PC-3 (cell line): ENCODE measurements around the gene HSF2. TPM values are rescaled to one million over a fixed set of nuclear protein-coding genes. Genes with fewer than 3 reads are reported as not detected.

Experiments
- ATAC-seq: fragments of 200-7000 bp; cut with Tn5 transposase; 2 replicates; pipeline ENCODE4 v1.9.1; 2020; ENCODE audit warnings: mild to moderate bottlenecking, moderate library complexity
- BruUV-seq: library from RNA; stranded (reverse); fragments of 400-500 nt; replicated peaks from 2 replicates; lab custom pipeline; 2021; lab: Mats Ljungman, UMichigan
- CTCF ChIA-PET: fragments of 300-600 bp; sonication (Branson Sonifier 250); formaldehyde crosslinking; loops from one replicate; lab custom pipeline; 2022; ENCODE audit warnings: antibody characterized with exemption; lab: Charles Lee
- POLR2A ChIA-PET: fragments of 300-600 bp; sonication (Branson Sonifier 250); formaldehyde crosslinking; loops from one replicate; lab custom pipeline; 2022; ENCODE audit warnings: antibody characterized with exemption; ENCODE audit not compliant: unreplicated experiment; lab: Charles Lee
- DNase-seq: peaks from one replicate; pipeline ENCODE4 v3.0.0-alpha.2; 2015
- H2AFZ ChIP-seq: fragments of 300-600 bp; sonication (generic); 2 replicates; pipeline ENCODE4 v1.6.0; 2016; ENCODE audit warnings: antibody characterized with exemption, low read length
- H3F3A ChIP-seq: fragments of 300-600 bp; sonication (generic); one replicate; pipeline ENCODE4 v1.6.0; 2017; ENCODE audit warnings: antibody characterized with exemption, low read length, control low read depth, mild to moderate bottlenecking; ENCODE audit not compliant: unreplicated experiment
- H3K27ac ChIP-seq: fragments of 300-600 bp; sonication (generic); 2 replicates; pipeline ENCODE4 v1.5.1; 2016; ENCODE audit warnings: mild to moderate bottlenecking, low read length
- H3K27me3 ChIP-seq: fragments of 300-600 bp; sonication (generic); 2 replicates; pipeline ENCODE4 v1.6.1; 2016; ENCODE audit warnings: low read length, mixed read lengths
- H3K36me3 ChIP-seq: fragments of 300-600 bp; sonication (generic); 2 replicates; pipeline ENCODE4 v1.6.1; 2016; ENCODE audit warnings: low read depth, mixed run types, low read length, mixed read lengths
- H3K4me1 ChIP-seq: fragments of 300-600 bp; sonication (generic); 2 replicates; pipeline ENCODE4 v1.5.1; 2016; ENCODE audit warnings: low read length; ENCODE audit not compliant: insufficient read depth
- H3K4me2 ChIP-seq: fragments of 300-600 bp; sonication (generic); 2 replicates; pipeline ENCODE4 v1.6.0; 2016; ENCODE audit warnings: low read length
- H3K4me3 ChIP-seq: fragments of 300-600 bp; sonication (generic); 2 replicates; pipeline ENCODE4 v1.5.1; 2016; ENCODE audit warnings: mild to moderate bottlenecking, low read length, mixed read lengths
- H3K79me2 ChIP-seq: fragments of 300-600 bp; sonication (generic); 2 replicates; pipeline ENCODE4 v1.6.1; 2017; ENCODE audit warnings: low read length, mixed read lengths
- H3K9ac ChIP-seq: fragments of 300-600 bp; sonication (generic); 2 replicates; pipeline ENCODE4 v1.6.0; 2016; ENCODE audit warnings: mild to moderate bottlenecking, low read length
- H3K9me2 ChIP-seq: fragments of 300-600 bp; sonication (generic); replicated peaks from 2 replicates; pipeline ENCODE4 v1.6.1; 2016; ENCODE audit warnings: mixed run types, low read length, mixed read lengths
- H3K9me3 ChIP-seq: fragments of 300-600 bp; sonication (generic); 2 replicates; pipeline ENCODE4 v1.6.1; 2016; ENCODE audit warnings: low read length, mixed read lengths
- H4K20me1 ChIP-seq: fragments of 300-600 bp; sonication (generic); 2 replicates; pipeline ENCODE4 v1.6.1; 2016; ENCODE audit warnings: low read length, mixed read lengths
- CTCF ChIP-seq: fragments of 300-600 bp; sonication (generic); conservative IDR thresholded peaks from 2 replicates; pipeline ENCODE4 v1.5.1; 2017; ENCODE audit warnings: antibody characterized with exemption, low read depth, mild to moderate bottlenecking, low read length
- EZH2 ChIP-seq: fragments of 300-600 bp; sonication (generic); IDR thresholded peaks from one replicate; pipeline ENCODE4 v1.6.1; 2017; ENCODE audit warnings: antibody characterized with exemption, mild to moderate bottlenecking, low read length; ENCODE audit not compliant: unreplicated experiment
- EZH2phosphoT487 ChIP-seq: fragments of 300-600 bp; sonication (generic); IDR thresholded peaks from 2 replicates; pipeline ENCODE4 v1.6.1; 2018; ENCODE audit warnings: mild to moderate bottlenecking, antibody characterized with exemption, low read length, borderline replicate concordance
- intact Hi-C: fragments of 100-400 bp; cut with micrococcal nuclease; formaldehyde crosslinking; loops from 2 replicates; pipeline ENCODE4 v1.9.0; 2023
- total RNA-seq: library from RNA; depleted of rRNA; stranded (reverse); fragments of >200 nt; gene quantifications from 2 replicates; pipeline ENCODE4 v1.2.3, GENCODE V29; 2014

HSF2 gene
- total RNA-seq, 1 experiment from 2014 or later = 7.3 TPM

DNA sequence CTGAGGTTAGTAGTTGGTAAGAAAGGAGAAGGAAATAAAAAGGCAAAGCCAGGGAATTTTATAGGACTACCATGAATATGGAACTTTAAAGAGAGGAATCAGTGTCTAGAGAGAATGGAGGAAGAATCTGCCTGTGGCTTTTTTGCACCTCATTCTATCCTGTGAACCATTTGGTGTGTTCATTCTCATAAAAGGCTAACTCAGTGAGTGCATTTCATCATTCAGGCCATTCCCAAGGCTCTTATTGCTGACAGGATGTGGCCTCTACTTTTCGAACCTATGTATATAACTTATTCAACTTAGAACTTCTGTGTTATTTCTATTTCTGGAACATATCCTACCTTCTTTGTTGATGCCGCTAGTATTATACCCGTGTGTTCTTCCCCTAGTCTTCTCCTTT is 27.1 kb downstream of the HSF2 start:
- Histone ChIP-seq H2AFZ (no peak overlapping the region), H3K4me1 (no peaks in the 10 kb centered on the region), H3K9ac (no peak overlapping the region), H3K4me3 (no peak overlapping the region), H4K20me1 (no peaks in the 10 kb centered on the region), H3K9me2 (no peaks in the 10 kb centered on the region), H3K79me2 (no peaks in the 10 kb centered on the region), H3K27ac (no peak overlapping the region), H3F3A (no peaks in the 10 kb centered on the region), H3K36me3 (no peaks in the 10 kb centered on the region; the same call in 1 of the 2 replicates), H3K4me2 (no peak overlapping the region), H3K27me3 (no peaks in the 10 kb centered on the region), H3K9me3 (no peaks in the 10 kb centered on the region)
- CTCF ChIA-PET = interaction anchor here (0.6 kb wide), 1 partner anchor 10 kb away, joined by 4 read pairs; no protein-coding TSS in a partner anchor
- POLR2A ChIA-PET = no interaction called here
- ATAC-seq = no peak
- intact Hi-C loops = no loop called here
- no peak for DNase-seq
- TF ChIP-seq CTCF (no peak), EZH2phosphoT487 (no peak), EZH2 (no peak)
- no TSS peak for BruUV-seq

DNA sequence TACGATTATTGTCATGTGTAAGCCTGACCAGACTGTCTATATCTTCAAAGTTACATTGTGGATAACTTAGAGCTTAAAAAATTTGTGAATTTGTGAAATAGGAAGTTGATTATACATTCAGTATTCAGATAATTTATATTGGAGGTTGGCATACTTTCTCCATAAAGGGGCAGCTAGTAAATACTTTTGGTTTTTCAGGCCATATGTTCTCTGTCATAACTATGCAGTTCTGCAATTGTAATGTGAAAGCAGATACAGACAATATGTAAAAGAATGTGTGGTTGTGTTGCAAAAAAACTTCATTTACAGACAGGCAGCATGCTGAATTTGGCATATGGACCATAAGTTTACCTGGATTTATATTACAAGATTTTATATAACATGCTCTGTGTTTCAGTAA is 29.3 kb downstream of the HSF2 start:
- intact Hi-C loops = no loop called here
- Histone ChIP-seq H4K20me1 (no peaks in the 10 kb centered on the region), H2AFZ (no peak overlapping the region), H3K4me2 (no peak overlapping the region), H3K27me3 (no peaks in the 10 kb centered on the region), H3K9ac (no peak overlapping the region), H3K79me2 (no peaks in the 10 kb centered on the region), H3K9me2 (no peaks in the 10 kb centered on the region), H3F3A (no peaks in the 10 kb centered on the region), H3K27ac (no peak overlapping the region), H3K4me1 (no peaks in the 10 kb centered on the region), H3K4me3 (no peak overlapping the region), H3K36me3 (no peaks in the 10 kb centered on the region; the same call in 1 of the 2 replicates), H3K9me3 (no peaks in the 10 kb centered on the region)
- POLR2A ChIA-PET = no interaction called here
- CTCF ChIA-PET = no interaction called here
- ATAC-seq (no peak), DNase-seq (no peak)
- no TSS peak for BruUV-seq
- TF ChIP-seq EZH2phosphoT487 = no peak
- TF ChIP-seq EZH2 = no peak
- no peak for TF ChIP-seq CTCF

DNA sequence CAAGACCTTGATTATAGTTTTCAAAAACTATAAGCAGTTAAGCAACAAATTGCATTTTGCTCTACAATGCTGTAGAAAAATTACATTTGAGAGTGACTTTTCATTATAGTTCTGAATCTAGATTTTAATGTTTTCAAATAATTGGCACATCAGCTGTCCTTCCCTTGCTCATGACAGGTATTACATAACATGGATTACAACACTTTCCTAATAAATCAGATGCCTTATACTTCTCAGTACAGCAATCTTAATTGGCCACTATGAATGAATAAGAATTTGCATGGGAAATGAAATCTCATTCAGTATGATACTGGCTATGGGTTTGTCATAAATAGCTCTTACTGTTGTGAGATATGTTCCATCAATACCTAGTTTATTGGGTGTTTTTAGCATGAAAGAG is 29.9 kb downstream of the HSF2 start:
- Histone ChIP-seq H3K9me2 (no peaks in the 10 kb centered on the region), H3K4me3 (no peak overlapping the region), H3K27ac (no peak overlapping the region), H3F3A (no peaks in the 10 kb centered on the region), H4K20me1 (no peaks in the 10 kb centered on the region), H3K36me3 (no peaks in the 10 kb centered on the region; the same call in 1 of the 2 replicates), H3K4me2 (no peak overlapping the region), H3K9ac (no peak overlapping the region), H3K4me1 (no peaks in the 10 kb centered on the region), H3K79me2 (no peaks in the 10 kb centered on the region), H3K27me3 (no peaks in the 10 kb centered on the region), H2AFZ (no peak overlapping the region), H3K9me3 (no peaks in the 10 kb centered on the region)
- ChIA-PET POLR2A (no interaction called here), CTCF (no interaction called here)
- ATAC-seq (no peak), DNase-seq (no peak)
- no TSS peak for BruUV-seq
- TF ChIP-seq EZH2phosphoT487 (no peak), CTCF (no peak), EZH2 (no peak)
- intact Hi-C loops = no loop called here
